Right ventricle myocardium inferior (tissue), 1 donor: ENCODE results near the gene ZNF485. TPM values are rescaled to one million over a fixed set of nuclear protein-coding genes. Genes with fewer than 3 reads are reported as not detected.

Source experiments
- ATAC-seq: fragments of 200-7000 bp; cut with Tn5 transposase; one replicate; pipeline ENCODE4 v1.9.1; 2020; ENCODE audit warnings: mild to moderate bottlenecking, moderate library complexity
- DNase-seq: peaks from one replicate; pipeline ENCODE4 v3.0.0; 2021; ENCODE audit errors: missing footprints
- intact Hi-C: fragments of 100-400 bp; cut with DNase I; formaldehyde crosslinking; loops from one replicate; pipeline ENCODE4 v1.11.0; 2022
- total RNA-seq: library from RNA; stranded (reverse); fragmentation: NEBNext Ultra II Directional; extraction: Animal tissue kit (Norgen Biotek cat#: 25700); gene quantifications from one replicate; pipeline ENCODE4 v1.2.1, GENCODE V29; 2021
- donor health status: DM: no; HTN: yes; CAD: no; lungs with severe emphysema.

ZNF485 gene
- total RNA-seq, 1 donor from 2014 or later, result 1.8 TPM

DNA sequence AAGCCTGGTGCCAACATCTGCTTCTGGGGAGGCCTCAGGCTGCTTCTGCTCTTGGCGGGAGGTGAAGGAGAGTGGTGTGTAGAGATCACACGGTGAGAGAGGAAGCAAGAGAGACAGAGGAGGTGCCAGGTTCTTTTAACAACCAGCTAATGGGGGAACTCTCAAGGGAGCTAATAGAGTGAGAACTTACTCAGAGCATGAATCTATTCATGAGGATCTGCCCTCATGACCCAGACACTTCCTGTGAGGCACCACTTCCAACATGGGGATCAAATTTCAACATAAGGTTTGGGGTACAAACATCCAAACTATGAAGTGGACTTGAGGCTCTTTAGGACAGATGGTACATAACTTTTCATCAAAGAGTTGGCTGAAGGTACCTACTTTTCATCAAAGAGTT, 47.5 kb downstream of the ZNF485 start:
- intact Hi-C loops, result no loop called here
- ATAC-seq (no peak), DNase-seq (no peak)

GRCh38 chr10:43655311-43655710, 49.1 kb downstream of the ZNF485 start:
- ATAC-seq (no peak), DNase-seq (no peak)
- intact Hi-C loops, result no loop called here

GRCh38 chr10:43658227-43658626, 52.0 kb downstream of the ZNF485 start:
- ATAC-seq (no peak), DNase-seq (no peak)

GRCh38 chr10:43665054-43665453, 58.8 kb downstream of the ZNF485 start:
- DNase-seq, result no peak
- intact Hi-C loops, result no loop called here
- no peak for ATAC-seq

More at GRCh38 chr10:43658227-43658626, 52.0 kb downstream of the ZNF485 start:
- intact Hi-C loops, result no loop called here

GRCh38 chr10:43666552-43666951, 60.3 kb downstream of the ZNF485 start:
- intact Hi-C loops, result no loop called here
- ATAC-seq (no peak), DNase-seq (no peak)

DNA sequence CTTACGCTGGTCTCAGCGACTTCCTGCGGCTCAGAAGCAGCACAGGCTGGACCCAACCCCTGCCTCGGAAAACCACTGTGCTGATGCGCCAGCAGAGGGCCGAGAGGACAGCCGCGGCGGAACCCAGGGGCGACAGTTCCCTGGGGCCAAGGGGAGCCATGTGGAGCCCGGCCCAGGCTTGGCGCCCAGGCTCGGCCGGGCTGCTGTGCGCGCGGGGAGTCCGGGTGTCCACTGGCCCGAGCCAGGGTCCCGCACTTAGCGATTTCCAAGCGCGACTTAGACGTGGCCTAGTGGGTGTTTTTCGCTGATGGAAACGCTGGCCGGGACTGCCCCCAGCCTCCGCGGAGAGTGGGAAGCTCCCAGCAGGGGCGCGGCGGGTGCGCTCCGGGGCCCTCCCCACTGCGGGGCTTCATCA, 61.1 kb downstream of the ZNF485 start:
- no peak for DNase-seq
- ATAC-seq, result peak; percentile 72
- intact Hi-C loops, result no loop called here

Other genes with a start within 250 kb of the ZNF485 start
- gene FXYD4, start 234.8 kb upstream of the ZNF485 start, total RNA-seq, result not detected
- 87.6 TPM for gene HNRNPF, start 197.3 kb upstream of the ZNF485 start, total RNA-seq
- 2.7 TPM for gene ZNF487, start 169.3 kb upstream of the ZNF485 start, total RNA-seq
- 2.5 TPM for gene ZNF239, start 31.8 kb upstream of the ZNF485 start, total RNA-seq
- 52.7 TPM for gene ZNF32, start 42.4 kb downstream of the ZNF485 start, total RNA-seq